NCI-H460 (cell line): ENCODE results near the gene DZIP1. TPM values are rescaled to one million over a fixed set of nuclear protein-coding genes. Genes with fewer than 3 reads are reported as not detected.

Experiments used
- DNase-seq: peaks from one replicate; pipeline ENCODE4 v3.0.0-alpha.2; 2016; ENCODE audit warnings: low read depth; ENCODE audit errors: extremely low read depth
- total RNA-seq: library from RNA; depleted of rRNA; stranded (reverse); fragments of >200 nt; shearing (Covaris generic); gene quantifications from 2 replicates; pipeline ENCODE4 v1.2.3, GENCODE V29; 2014

The DZIP1 gene
- total RNA-seq, 1 experiment from 2014 or later = 1.3 TPM

DNA sequence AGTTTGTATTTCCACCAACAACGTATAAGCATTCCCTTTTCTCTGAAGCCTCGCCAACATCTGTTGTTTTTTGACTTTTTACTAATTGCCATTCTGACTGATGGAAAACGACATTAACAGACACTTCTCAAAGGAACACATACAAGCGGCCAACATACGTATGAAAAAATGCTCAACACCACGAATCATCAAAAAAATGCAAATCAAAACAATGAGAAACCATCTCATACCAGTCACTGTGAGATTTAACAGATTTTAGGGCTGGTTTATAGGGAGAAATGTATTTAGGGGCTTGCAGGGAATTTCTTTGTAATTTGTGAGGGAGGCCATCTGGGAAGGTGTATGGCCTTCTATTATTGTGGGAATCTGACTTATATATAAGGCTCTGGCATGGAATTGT is 2.8 kb upstream of the DZIP1 start:
- no peak for DNase-seq

DNA sequence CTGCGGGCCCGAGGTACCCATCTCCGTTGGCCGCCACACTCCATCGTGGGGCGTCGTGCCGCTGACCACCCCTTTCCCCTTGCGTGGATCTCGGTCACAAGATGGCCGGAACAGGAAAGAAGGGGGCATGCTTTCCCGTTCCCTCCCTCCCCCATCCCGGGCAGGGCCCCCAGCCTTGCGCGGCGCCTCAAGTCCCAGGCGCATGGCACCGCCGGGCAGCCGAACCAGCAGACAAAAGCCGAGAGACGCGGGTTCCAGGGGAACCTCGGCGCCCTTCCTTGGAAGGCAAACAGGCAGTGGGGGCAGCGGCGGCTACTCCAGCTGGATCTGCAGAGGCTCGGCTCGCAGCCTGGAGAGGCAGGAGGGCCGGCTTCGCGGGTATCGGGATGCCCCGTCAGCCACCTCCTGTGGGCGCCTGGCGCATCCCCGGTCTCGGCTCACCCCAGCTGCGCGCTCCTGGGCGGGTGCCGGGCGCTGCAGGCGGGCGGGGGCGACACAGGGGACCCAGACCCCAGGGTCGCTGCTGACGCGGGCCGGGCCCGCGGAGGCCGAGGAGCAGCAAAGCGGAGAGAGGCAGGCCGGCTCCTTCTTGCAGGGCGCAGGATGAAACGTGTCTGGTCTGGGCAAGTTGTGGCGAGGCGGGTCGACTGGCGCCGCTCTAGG is 439 bp downstream of the DZIP1 start:
- DNase-seq = no peak

DNA sequence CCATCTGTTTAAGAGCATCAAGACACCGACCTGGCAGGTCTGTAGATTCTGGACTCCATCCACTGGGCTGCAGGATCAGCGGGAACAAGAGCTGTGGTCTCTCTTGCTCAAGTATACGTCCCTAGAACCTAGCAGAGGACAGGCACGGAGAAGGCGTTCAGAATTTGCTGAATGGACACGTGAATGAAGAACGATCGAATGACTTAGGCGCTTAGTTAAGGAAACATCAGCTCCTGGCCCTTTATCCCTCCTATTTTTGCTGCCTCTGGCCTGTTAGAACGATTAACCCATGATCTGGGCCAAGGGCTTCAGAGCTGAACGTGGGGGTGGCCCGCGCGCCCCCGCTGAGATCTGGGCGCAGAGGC is 953 bp downstream of the DZIP1 start:
- no peak for DNase-seq

DNA sequence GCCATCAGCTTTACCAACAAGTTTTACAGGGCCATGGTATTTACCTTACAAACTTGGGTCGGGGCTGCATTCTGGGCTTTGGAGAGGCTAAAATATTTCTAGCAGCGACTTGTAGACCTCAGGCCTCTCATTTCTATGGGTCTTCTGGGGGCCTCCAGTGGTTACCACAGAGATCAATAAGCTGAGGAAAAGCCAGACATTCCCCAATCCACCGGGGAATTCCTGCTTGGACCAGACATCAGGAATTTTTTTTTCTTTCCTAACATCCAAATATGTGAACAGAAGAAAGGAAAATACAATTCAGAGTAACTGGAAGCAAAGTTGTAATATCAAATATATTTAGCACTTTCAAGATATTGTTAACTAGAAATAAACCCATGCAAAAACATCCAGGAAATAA is 1.5 kb downstream of the DZIP1 start:
- no peak for DNase-seq

DNA sequence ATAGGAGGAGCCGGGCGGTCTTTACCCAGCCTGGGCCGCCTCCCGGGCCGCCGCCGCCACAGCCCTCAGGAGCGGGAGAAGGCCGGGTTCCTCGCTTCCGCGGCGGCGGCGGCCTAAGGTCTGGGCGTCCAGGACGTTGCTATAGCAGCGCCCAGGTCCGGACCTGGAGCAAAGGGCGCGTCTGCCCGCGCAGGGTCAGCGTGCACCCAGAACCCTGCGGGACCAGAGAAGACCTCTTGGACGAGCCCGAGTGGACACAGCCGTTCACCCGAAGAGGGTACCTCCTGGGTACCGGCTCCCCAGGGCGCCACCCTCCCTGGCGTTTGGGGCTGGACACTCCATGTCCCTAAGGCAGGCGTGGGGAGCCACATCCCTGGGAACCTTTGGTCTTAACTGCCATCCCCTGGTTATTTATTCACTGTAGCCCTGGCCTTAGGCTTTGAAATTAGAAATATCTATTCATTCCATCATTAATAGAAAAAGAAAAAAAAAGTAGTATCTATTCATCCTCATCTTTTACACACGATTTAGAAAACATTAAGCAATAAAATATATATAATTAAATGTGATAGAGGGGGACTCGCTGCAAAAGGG is 2.4 kb downstream of the DZIP1 start:
- no peak for DNase-seq

DNA sequence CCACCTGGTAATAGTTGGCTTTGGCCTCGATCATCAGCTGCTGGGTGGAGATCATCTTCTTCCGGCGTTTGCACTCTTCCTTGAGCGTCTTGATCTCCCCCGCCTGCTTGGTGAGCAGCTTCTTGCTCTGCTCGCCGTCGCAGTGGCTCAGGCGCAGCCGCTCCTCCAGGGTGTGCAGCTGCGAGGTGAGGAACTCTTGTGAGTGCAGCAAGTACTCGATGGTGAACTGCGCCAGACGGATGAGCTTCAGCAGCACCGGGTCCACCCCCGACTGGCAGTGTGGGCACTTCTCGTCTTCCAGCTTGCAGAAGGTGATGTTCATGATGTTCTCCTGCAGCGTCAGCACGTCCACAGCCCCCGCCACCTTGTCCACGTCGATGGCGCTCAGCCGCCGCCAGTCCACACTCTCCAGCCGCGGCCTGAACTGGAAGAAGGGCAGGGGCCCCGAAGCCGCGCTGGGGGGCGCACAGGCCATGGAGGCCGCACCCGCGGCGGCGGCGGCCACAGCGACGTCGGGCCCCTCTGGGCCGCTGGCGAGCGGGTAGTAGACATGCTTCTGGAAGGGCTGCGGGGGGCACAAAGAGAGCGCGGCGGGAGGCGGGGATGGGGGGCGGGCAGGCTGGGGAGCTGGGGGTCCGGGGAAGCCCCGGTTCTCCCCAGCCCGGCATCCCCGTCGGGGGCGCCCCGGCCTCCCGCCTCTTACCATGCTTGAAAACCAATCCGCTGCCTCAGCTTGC is 3.0 kb downstream of the DZIP1 start:
- no peak for DNase-seq

- DNase-seq = no peak
Measured at GRCh38 chr13:95636853-95637252, 7.7 kb downstream of the DZIP1 start.

- DNase-seq = no peak
Measured at GRCh38 chr13:95630593-95630992, 13.9 kb downstream of the DZIP1 start.

GRCh38 chr13:95629071-95629470 is 15.4 kb downstream of the DZIP1 start:
- DNase-seq = no peak

DNA sequence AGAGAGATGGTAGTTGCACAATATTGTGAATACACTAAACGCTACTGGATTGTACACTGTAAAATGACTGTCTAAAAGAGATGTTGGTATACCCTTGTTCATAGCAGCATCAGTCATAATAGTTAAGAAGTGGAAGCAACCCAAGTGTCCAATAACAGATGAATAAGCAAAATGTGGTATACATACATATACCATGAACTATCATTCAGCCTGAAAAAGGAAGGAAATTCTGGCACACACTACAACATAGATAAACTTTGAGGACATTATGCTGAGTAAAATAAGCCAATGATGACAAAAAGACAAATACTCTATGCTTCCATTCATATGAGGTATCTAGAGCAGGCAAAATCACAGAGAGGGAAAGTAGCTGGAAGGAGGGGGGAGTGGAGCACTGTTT is 16.0 kb downstream of the DZIP1 start:
- no peak for DNase-seq

DNA sequence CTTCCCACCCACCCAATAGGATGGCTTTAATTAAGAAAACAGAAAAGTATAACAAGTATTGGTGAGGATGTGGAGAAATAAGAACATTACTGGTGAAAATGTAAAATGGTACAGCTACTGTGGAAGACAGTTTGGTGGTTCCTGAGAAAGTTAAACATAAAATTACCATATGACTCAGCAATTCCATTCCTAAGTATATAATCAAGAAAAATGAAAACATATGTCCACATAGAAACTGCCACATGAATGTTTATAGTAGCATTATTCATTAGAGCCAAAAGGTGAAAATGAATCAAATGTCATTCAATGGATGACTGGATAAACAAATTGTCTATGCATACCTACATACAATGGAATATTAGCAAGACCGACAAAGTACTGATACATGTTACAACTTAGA is 16.9 kb downstream of the DZIP1 start:
- no peak for DNase-seq

GRCh38 chr13:95626768-95627167 is 17.7 kb downstream of the DZIP1 start:
- DNase-seq = no peak

- peak; percentile 37 for DNase-seq
Measured at GRCh38 chr13:95624020-95624419, 20.5 kb downstream of the DZIP1 start.

DNA sequence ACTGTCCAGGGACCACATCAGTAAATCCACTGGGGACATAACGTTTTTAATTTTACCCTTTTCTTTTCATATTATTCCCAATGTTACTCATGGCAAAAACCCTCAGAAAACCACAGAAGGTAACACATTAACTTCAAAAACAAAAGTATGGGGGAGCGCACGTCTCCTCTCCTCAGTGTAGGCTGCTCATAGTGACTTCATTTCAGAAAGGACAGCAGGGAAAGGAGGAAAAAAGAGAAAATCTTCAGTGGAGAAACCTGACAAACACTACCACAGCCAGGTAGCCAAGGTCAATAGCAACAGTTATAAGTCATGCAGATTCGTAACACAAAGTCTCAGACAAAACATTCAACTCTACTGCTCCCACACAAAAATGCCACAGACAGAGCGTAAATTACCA is 21.4 kb downstream of the DZIP1 start:
- DNase-seq = no peak

DNA sequence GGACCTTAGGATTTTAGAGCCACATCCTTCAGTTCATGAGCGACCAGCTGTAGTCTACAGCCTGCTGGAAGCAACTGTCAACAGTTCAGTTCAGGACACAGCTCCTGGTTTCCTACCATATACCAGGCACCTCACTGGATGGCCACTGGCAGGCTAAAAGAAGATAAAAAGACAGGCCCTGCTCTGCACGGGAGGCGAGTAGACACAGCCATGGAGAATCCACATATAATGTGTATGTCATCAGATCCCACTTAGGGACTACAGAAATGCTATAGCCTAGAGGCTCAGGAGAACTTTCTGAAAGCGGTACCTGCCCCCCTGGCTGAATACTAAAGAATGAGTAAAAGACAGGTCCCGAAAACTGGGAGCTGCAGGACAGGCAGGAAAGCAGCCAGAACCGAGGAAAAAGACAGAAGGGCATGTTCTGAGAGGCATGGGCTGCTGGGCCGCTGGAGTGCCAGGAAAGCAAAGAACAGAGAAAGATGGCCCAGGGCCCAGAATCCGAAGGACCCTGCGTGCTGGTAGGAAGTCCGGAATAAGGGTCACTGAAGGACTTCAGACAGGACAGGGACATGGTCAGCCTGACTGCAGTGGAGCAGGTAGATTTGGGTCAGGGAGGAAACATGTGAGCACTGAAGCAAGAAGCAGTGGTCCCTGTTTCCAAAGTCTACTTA is 23.5 kb downstream of the DZIP1 start:
- DNase-seq = no peak

- DNase-seq = no peak
Measured at GRCh38 chr13:95620030-95620824, 24.3 kb downstream of the DZIP1 start.

- DNase-seq = no peak
Measured at GRCh38 chr13:95615539-95615938, 29.0 kb downstream of the DZIP1 start.

DNA sequence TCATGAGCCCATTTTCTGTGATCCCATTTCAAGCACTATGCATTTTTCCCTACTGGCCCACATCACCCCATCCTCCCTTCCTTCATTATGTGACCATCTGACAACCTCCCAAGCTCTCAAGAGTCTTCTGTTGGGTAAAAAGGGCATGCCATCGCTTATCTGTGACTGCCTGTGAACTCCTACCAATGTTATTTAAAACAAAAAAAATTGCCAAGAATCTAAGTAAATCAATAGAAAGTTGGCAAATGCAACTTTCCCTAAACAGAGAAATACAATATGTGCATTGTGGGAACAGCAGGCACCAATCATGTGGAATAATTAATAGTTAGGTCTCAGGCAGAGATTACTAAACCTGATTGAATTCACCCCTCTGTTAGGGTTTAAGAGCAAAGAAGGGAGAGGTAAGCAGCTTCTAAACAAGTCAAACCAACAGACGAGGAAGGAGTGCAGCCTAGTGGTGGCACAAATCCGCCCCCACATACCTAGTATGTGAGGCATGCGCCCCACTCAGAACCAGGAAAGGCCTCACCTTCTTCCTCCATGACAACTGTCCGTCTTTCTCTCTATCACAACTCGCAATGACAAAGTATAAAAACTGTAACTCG is 29.8 kb downstream of the DZIP1 start:
- no peak for DNase-seq

GRCh38 chr13:95608640-95609323 is 35.7 kb downstream of the DZIP1 start:
- DNase-seq = no peak

DNA sequence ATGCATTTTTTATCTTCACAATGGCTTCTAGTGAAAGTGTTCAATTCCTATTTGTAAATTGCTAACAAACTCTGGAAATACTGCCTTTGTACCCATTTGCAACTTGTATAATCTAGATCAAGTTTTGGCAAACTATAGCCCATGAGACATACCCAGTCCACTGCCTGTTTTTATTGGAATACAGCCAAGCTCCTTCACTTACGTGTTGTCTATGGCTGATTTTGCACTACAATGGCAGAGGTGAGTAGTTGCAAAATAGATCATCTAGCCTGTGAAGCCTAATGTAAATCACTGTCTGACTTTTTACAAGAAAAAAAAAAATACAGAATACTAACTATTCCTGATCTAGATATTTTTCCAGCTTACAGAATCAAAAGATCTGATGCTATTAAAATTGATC is 37.1 kb downstream of the DZIP1 start:
- DNase-seq = peak; percentile 12
